HepG2 (cell line): ENCODE results near the gene SRCIN1. TPM values are rescaled to one million over a fixed set of nuclear protein-coding genes. Genes with fewer than 3 reads are reported as not detected.

ENCODE experiments used
- ARNT ChIP-seq: fragments of 450-650 bp; IDR thresholded peaks from 2 replicates; pipeline ENCODE4 v1.6.1; 2017
- CCAR2 ChIP-seq: fragments of 200-400 bp; formaldehyde crosslinking; optimal IDR thresholded peaks from 2 replicates; pipeline ENCODE3; 2018; ENCODE audit warnings: low read depth, mild to moderate bottlenecking, low read length, moderate library complexity
- CREB1 ChIP-seq, 2 experiments: fragments of 450-650 bp in 1 of 2; IDR thresholded peaks; 2 replicates each; pipeline ENCODE4 v1.6.1; 2016 to 2017; ENCODE audit warnings: control low read depth in 1 of 2, mild to moderate bottlenecking in 1 of 2, missing compliant biosample characterization in 1 of 2, missing genetic modification characterization in 1 of 2
- ELK4 ChIP-seq: sonication (generic); formaldehyde crosslinking; IDR thresholded peaks from 2 replicates; pipeline ENCODE4 v1.9.0; 2021; ENCODE audit warnings: missing genetic modification reagents, borderline replicate concordance
- GATAD2A ChIP-seq: IDR thresholded peaks from 2 replicates; pipeline ENCODE4 v1.6.1; 2016
- MAFK ChIP-seq, 2 experiments: IDR thresholded peaks in 1 of 2; conservative IDR thresholded peaks in 1 of 2; 2 replicates each; pipeline ENCODE4 v1.6.1; 2011; ENCODE audit warnings: improper control_type of control experiment in 2 of 2, low read length in 2 of 2
- MATR3 ChIP-seq: sonication (generic); formaldehyde crosslinking; IDR thresholded peaks from 2 replicates; pipeline ENCODE4 v1.4.0; 2020; ENCODE audit warnings: missing genetic modification reagents
- MAZ ChIP-seq, 2 experiments: sonication (generic) in 1 of 2; formaldehyde crosslinking in 1 of 2; IDR thresholded peaks; 2 replicates each; pipeline versions ENCODE4 v1.5.0 to v1.6.1; 2012 to 2020; ENCODE audit warnings: low read depth in 2 of 2, mild to moderate bottlenecking in 2 of 2, borderline replicate concordance in 1 of 2, improper control_type of control experiment in 1 of 2, low read length in 1 of 2, missing genetic modification reagents in 1 of 2, moderate library complexity in 1 of 2
- POLR2A ChIP-seq, 2 experiments: IDR thresholded peaks; 2 replicates each; pipeline ENCODE4 v1.6.1; 2011; ENCODE audit warnings: low read depth in 2 of 2, low read length in 2 of 2, mild to moderate bottlenecking in 1 of 2, moderate library complexity in 1 of 2; ENCODE audit not compliant: insufficient read depth in 1 of 2
- RARG ChIP-seq: sonication (generic); formaldehyde crosslinking; IDR thresholded peaks from 2 replicates; pipeline ENCODE4 v1.4.0; 2020; ENCODE audit warnings: low read depth, mild to moderate bottlenecking, missing genetic modification reagents
- RXRA ChIP-seq: sonication (generic); formaldehyde crosslinking; IDR thresholded peaks from 2 replicates; pipeline ENCODE4 v1.5.1; 2020; ENCODE audit warnings: missing genetic modification reagents
- ZC3H13 ChIP-seq: sonication (generic); formaldehyde crosslinking; IDR thresholded peaks from 2 replicates; pipeline ENCODE4 v1.8.1; 2023; ENCODE audit warnings: mild to moderate bottlenecking, missing genetic modification reagents, moderate library complexity
- ZFP1 ChIP-seq: IDR thresholded peaks from 2 replicates; pipeline ENCODE4 v1.6.1; 2016
- ZNF121 ChIP-seq: sonication (generic); formaldehyde crosslinking; IDR thresholded peaks from 2 replicates; pipeline ENCODE4 v1.5.0; 2020; ENCODE audit warnings: mild to moderate bottlenecking, missing genetic modification reagents
- ZNF230 ChIP-seq: sonication (generic); formaldehyde crosslinking; IDR thresholded peaks from 2 replicates; pipeline ENCODE4 v1.4.0; 2020; ENCODE audit warnings: mild to moderate bottlenecking, missing genetic modification reagents
- ZNF572 ChIP-seq: sonication (generic); formaldehyde crosslinking; IDR thresholded peaks from 2 replicates; pipeline ENCODE4 v1.5.1; 2020; ENCODE audit warnings: mild to moderate bottlenecking, missing genetic modification reagents
- ZNF629 ChIP-seq: sonication (generic); formaldehyde crosslinking; conservative IDR thresholded peaks from 2 replicates; pipeline ENCODE4 v1.5.0; 2020; ENCODE audit warnings: missing genetic modification reagents
- ZNF691 ChIP-seq: sonication (generic); formaldehyde crosslinking; IDR thresholded peaks from 2 replicates; pipeline ENCODE4 v1.4.0; 2020; ENCODE audit warnings: missing genetic modification reagents, low read depth, mild to moderate bottlenecking, borderline replicate concordance
- polyA plus RNA-seq, 8 experiments: library from polyadenylated mRNA; depleted of rRNA in 3 of 8; stranded (reverse) in 7 of 8; unstranded in 1 of 8; fragments of >200 nt; fragmentation: Illumina TruSeq in 4 of 8; extraction: Trizol in 4 of 8; gene quantifications; 2 replicates each; pipeline versions ENCODE4 v1.2.1 to v1.2.3, GENCODE V29; 2011 to 2016; ENCODE audit warnings: low read depth in 4 of 8, missing spikeins in 1 of 8, mixed read lengths in 1 of 8; ENCODE audit not compliant: insufficient read depth in 1 of 8
- total RNA-seq, 5 experiments: library from RNA; depleted of rRNA; stranded (reverse); fragments of >200 nt; fragmentation: Illumina TruSeq; extraction: Trizol; gene quantifications; 2 replicates each; pipeline ENCODE4 v1.2.3, GENCODE V29; 2016; ENCODE audit warnings: low read depth in 1 of 5
- TF ChIP-seq, protein P1 (sequence below): sonication (generic); formaldehyde crosslinking; IDR thresholded peaks from 2 replicates; pipeline ENCODE4 v1.4.0; 2020; ENCODE audit warnings: missing genetic modification reagents, borderline replicate concordance
- TF ChIP-seq, protein P2 (sequence below): sonication (generic); formaldehyde crosslinking; IDR thresholded peaks from 2 replicates; pipeline ENCODE4 v1.5.0; 2020; ENCODE audit warnings: missing genetic modification reagents
- TF ChIP-seq, protein P3 (sequence below): sonication (generic); formaldehyde crosslinking; IDR thresholded peaks from 2 replicates; pipeline ENCODE4 v1.4.0; 2020; ENCODE audit warnings: missing genetic modification reagents

SRCIN1 gene
- total and polyA plus RNA-seq, 2 of the 13 experiments (the other 11 are each of a cell fraction or from before 2014, with no cell fraction given): 1.2 to 9.6 TPM

GRCh38 chr17:38584350-38584925, 21.3 kb downstream of the SRCIN1 start (continued):
- TF ChIP-seq ELK4 (CRISPR knock-in tag) (no peak), ZNF230 (CRISPR knock-in tag) (no peak; the same call in 1 of the 2 replicates), ZNF691 (CRISPR knock-in tag) (no peak), CCAR2 (no peak), ARNT (no peak), RARG (CRISPR knock-in tag) (no peak), ZFP1 (CRISPR knock-in tag) (no peak), ZNF121 (CRISPR knock-in tag) (peak; percentile 89), ZC3H13 (CRISPR knock-in tag) (no peak), CREB1 (IDR thresholded peaks at IDR 0.05) (peak; percentile 69; the same call in 1 of the 2 replicates), CREB1 (CRISPR knock-in tag; IDR thresholded peaks at IDR 0.05) (no peak), MAFK (conservative IDR thresholded peaks at IDR 0.05 in 1 of 2, IDR thresholded peaks at IDR 0.05 in 1 of 2; ENCODE audit: low read length in 2 of 2) (no peak), ZNF629 (CRISPR knock-in tag) (no peak), ZNF572 (CRISPR knock-in tag) (no peak), GATAD2A (peak; percentile 70), POLR2A (IDR thresholded peaks at IDR 0.05; ENCODE audit: insufficient read depth in 1 of 2, low read depth in 2 of 2, low read length in 2 of 2) (no peak), MATR3 (CRISPR knock-in tag) (no peak), RXRA (CRISPR knock-in tag) (peak; percentile 28; the same call in 1 of the 2 replicates), MAZ (IDR thresholded peaks at IDR 0.05; ENCODE audit: borderline replicate concordance, low read depth, low read length) (no peak), MAZ (CRISPR knock-in tag; IDR thresholded peaks at IDR 0.05; ENCODE audit: low read depth) (no peak)
- TF ChIP-seq, protein P1, sequence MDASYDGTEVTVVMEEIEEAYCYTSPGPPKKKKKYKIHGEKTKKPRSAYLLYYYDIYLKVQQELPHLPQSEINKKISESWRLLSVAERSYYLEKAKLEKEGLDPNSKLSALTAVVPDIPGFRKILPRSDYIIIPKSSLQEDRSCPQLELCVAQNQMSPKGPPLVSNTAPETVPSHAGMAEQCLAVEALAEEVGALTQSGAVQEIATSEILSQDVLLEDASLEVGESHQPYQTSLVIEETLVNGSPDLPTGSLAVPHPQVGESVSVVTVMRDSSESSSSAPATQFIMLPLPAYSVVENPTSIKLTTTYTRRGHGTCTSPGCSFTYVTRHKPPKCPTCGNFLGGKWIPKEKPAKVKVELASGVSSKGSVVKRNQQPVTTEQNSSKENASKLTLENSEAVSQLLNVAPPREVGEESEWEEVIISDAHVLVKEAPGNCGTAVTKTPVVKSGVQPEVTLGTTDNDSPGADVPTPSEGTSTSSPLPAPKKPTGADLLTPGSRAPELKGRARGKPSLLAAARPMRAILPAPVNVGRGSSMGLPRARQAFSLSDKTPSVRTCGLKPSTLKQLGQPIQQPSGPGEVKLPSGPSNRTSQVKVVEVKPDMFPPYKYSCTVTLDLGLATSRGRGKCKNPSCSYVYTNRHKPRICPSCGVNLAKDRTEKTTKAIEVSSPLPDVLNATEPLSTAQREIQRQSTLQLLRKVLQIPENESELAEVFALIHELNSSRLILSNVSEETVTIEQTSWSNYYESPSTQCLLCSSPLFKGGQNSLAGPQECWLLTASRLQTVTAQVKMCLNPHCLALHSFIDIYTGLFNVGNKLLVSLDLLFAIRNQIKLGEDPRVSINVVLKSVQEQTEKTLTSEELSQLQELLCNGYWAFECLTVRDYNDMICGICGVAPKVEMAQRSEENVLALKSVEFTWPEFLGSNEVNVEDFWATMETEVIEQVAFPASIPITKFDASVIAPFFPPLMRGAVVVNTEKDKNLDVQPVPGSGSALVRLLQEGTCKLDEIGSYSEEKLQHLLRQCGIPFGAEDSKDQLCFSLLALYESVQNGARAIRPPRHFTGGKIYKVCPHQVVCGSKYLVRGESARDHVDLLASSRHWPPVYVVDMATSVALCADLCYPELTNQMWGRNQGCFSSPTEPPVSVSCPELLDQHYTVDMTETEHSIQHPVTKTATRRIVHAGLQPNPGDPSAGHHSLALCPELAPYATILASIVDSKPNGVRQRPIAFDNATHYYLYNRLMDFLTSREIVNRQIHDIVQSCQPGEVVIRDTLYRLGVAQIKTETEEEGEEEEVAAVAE (CRISPR knock-in tag): peak; percentile 55; the same call in 1 of the 2 replicates
- TF ChIP-seq, protein P2, sequence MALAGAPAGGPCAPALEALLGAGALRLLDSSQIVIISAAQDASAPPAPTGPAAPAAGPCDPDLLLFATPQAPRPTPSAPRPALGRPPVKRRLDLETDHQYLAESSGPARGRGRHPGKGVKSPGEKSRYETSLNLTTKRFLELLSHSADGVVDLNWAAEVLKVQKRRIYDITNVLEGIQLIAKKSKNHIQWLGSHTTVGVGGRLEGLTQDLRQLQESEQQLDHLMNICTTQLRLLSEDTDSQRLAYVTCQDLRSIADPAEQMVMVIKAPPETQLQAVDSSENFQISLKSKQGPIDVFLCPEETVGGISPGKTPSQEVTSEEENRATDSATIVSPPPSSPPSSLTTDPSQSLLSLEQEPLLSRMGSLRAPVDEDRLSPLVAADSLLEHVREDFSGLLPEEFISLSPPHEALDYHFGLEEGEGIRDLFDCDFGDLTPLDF (CRISPR knock-in tag): no peak
- TF ChIP-seq, protein P3, sequence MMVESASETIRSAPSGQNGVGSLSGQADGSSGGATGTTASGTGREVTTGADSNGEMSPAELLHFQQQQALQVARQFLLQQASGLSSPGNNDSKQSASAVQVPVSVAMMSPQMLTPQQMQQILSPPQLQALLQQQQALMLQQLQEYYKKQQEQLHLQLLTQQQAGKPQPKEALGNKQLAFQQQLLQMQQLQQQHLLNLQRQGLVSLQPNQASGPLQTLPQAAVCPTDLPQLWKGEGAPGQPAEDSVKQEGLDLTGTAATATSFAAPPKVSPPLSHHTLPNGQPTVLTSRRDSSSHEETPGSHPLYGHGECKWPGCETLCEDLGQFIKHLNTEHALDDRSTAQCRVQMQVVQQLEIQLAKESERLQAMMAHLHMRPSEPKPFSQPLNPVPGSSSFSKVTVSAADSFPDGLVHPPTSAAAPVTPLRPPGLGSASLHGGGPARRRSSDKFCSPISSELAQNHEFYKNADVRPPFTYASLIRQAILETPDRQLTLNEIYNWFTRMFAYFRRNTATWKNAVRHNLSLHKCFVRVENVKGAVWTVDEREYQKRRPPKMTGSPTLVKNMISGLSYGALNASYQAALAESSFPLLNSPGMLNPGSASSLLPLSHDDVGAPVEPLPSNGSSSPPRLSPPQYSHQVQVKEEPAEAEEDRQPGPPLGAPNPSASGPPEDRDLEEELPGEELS (CRISPR knock-in tag): no peak
